GM18858 (cell line): ENCODE results near the gene AGBL1.

Experiments
- ATAC-seq: cut with Tn5 transposase; IDR thresholded peaks from one replicate; pipeline ENCODE4 v1.9.1; 2021; ENCODE audit not compliant: unreplicated experiment

The AGBL1 gene

GRCh38 chr15:86235667-86236066 lies 156.0 kb downstream of the AGBL1 start:
- no peak for ATAC-seq

GRCh38 chr15:86236356-86237110 lies 156.9 kb downstream of the AGBL1 start:
- ATAC-seq = no peak

GRCh38 chr15:86237111-86237500 lies 157.4 kb downstream of the AGBL1 start:
- no peak for ATAC-seq

GRCh38 chr15:86247249-86247955 lies 167.7 kb downstream of the AGBL1 start:
- ATAC-seq = no peak

- no peak for ATAC-seq
These were observed 175.6 kb downstream of the AGBL1 start for GRCh38 chr15:86255247-86255646.

GRCh38 chr15:86256628-86257027 lies 177.0 kb downstream of the AGBL1 start:
- no peak for ATAC-seq

- ATAC-seq = no peak
These were observed 179.9 kb downstream of the AGBL1 start for GRCh38 chr15:86259589-86259988.

GRCh38 chr15:86263230-86263629 lies 183.6 kb downstream of the AGBL1 start:
- ATAC-seq = no peak

- ATAC-seq = no peak
These were observed 187.3 kb downstream of the AGBL1 start for GRCh38 chr15:86266896-86267484.

- ATAC-seq = no peak
These were observed 188.2 kb downstream of the AGBL1 start for GRCh38 chr15:86267892-86268291.

- ATAC-seq = no peak
These were observed 188.9 kb downstream of the AGBL1 start for GRCh38 chr15:86268558-86268957.

GRCh38 chr15:86273309-86273708 lies 193.6 kb downstream of the AGBL1 start:
- ATAC-seq = no peak

- no peak for ATAC-seq
These were observed 195.7 kb downstream of the AGBL1 start for GRCh38 chr15:86275361-86275760.

GRCh38 chr15:86278586-86278985 lies 198.9 kb downstream of the AGBL1 start:
- ATAC-seq = no peak

- no peak for ATAC-seq
These were observed 205.0 kb downstream of the AGBL1 start for GRCh38 chr15:86284635-86285034.

- no peak for ATAC-seq
These were observed 215.8 kb downstream of the AGBL1 start for GRCh38 chr15:86295511-86295910.

GRCh38 chr15:86296769-86297168 lies 217.1 kb downstream of the AGBL1 start:
- ATAC-seq = no peak

- no peak for ATAC-seq
These were observed 220.9 kb downstream of the AGBL1 start for GRCh38 chr15:86300390-86301125.

GRCh38 chr15:86311568-86312280 lies 232.1 kb downstream of the AGBL1 start:
- ATAC-seq = no peak

- ATAC-seq = no peak
These were observed 232.8 kb downstream of the AGBL1 start for GRCh38 chr15:86312486-86312885.

GRCh38 chr15:86316216-86316615 lies 236.5 kb downstream of the AGBL1 start:
- ATAC-seq = no peak
